H9 (cell line): ENCODE measurements around the gene MAML1. TPM values are rescaled to one million over a fixed set of nuclear protein-coding genes. Genes with fewer than 3 reads are reported as not detected.
A peak's percentile ranks its signal among the peaks of the same experiment; 100 is the strongest.

Source experiments
- DNase-seq: peaks from one replicate; pipeline ENCODE4 v3.0.0-alpha.2; 2017
- H2AFZ ChIP-seq: one replicate; pipeline ENCODE4 v1.6.1; 2013; ENCODE audit warnings: mild to moderate bottlenecking, low read length, control low read depth, moderate library complexity
- H2AK5ac ChIP-seq: 2 replicates; pipeline ENCODE4 v1.6.1; 2013; ENCODE audit warnings: low read length, control low read depth, mixed read lengths; ENCODE audit not compliant: insufficient read length
- H2BK120ac ChIP-seq: one replicate; pipeline ENCODE4 v1.6.1; 2013; ENCODE audit warnings: low read depth, mild to moderate bottlenecking, low read length, control low read depth, inconsistent platforms; ENCODE audit not compliant: poor library complexity, severe bottlenecking
- H2BK12ac ChIP-seq: 2 replicates; pipeline ENCODE4 v1.6.1; 2013; ENCODE audit warnings: low read length, control low read depth, mixed read lengths, low read depth; ENCODE audit not compliant: insufficient read length
- H2BK15ac ChIP-seq: 2 replicates; pipeline ENCODE4 v1.6.1; 2013; ENCODE audit warnings: low read depth, low read length, control low read depth
- H2BK20ac ChIP-seq: one replicate; pipeline ENCODE4 v1.6.1; 2013; ENCODE audit warnings: low read depth, mild to moderate bottlenecking, low read length, control low read depth, inconsistent platforms; ENCODE audit not compliant: poor library complexity, severe bottlenecking
- H2BK5ac ChIP-seq: 2 replicates; pipeline ENCODE4 v1.6.1; 2013; ENCODE audit warnings: low read length, control low read depth, mixed read lengths; ENCODE audit not compliant: insufficient read length
- H3K14ac ChIP-seq: 2 replicates; pipeline ENCODE4 v1.6.1; 2013; ENCODE audit warnings: low read length, control low read depth; ENCODE audit not compliant: insufficient read depth
- H3K18ac ChIP-seq: 2 replicates; pipeline ENCODE4 v1.6.1; 2013; ENCODE audit warnings: low read depth, mild to moderate bottlenecking, mixed read lengths, low read length, control low read depth; ENCODE audit not compliant: insufficient read length
- H3K23ac ChIP-seq: 2 replicates; pipeline ENCODE4 v1.6.1; 2013; ENCODE audit warnings: low read length, control low read depth, mixed read lengths, low read depth; ENCODE audit not compliant: insufficient read length
- H3K23me2 ChIP-seq: 2 replicates; pipeline ENCODE4 v1.6.1; 2013; ENCODE audit warnings: low read depth, mild to moderate bottlenecking, mixed read lengths, low read length, control low read depth; ENCODE audit not compliant: insufficient read length, poor library complexity, severe bottlenecking
- H3K27ac ChIP-seq: 2 replicates; pipeline ENCODE4 v1.5.1; 2013; ENCODE audit warnings: low read length, control low read depth, mixed read lengths, low read depth; ENCODE audit not compliant: insufficient read length
- H3K27me3 ChIP-seq: 2 replicates; pipeline ENCODE4 v1.6.1; 2013; ENCODE audit warnings: low read length, control low read depth, inconsistent platforms; ENCODE audit not compliant: insufficient read depth
- H3K4ac ChIP-seq: 2 replicates; pipeline ENCODE4 v1.6.1; 2013; ENCODE audit warnings: low read depth, mild to moderate bottlenecking, control low read depth, inconsistent platforms, low read length, moderate library complexity
- H3K4me1 ChIP-seq: 2 replicates; pipeline ENCODE4 v1.6.1; 2013; ENCODE audit warnings: low read length, control low read depth, inconsistent platforms; ENCODE audit not compliant: insufficient read depth
- H3K4me2 ChIP-seq: 2 replicates; pipeline ENCODE4 v1.6.1; 2013; ENCODE audit warnings: low read length, control low read depth, mixed read lengths; ENCODE audit not compliant: insufficient read length, insufficient read depth
- H3K56ac ChIP-seq: 2 replicates; pipeline ENCODE4 v1.6.1; 2013; ENCODE audit warnings: low read depth, mild to moderate bottlenecking, mixed read lengths, low read length, control low read depth; ENCODE audit not compliant: insufficient read length
- H3K79me1 ChIP-seq: 2 replicates; pipeline ENCODE4 v1.6.1; 2013; ENCODE audit warnings: low read depth, mild to moderate bottlenecking, moderate library complexity, low read length, control low read depth, inconsistent platforms; ENCODE audit not compliant: insufficient read depth, poor library complexity, severe bottlenecking
- H3K79me2 ChIP-seq: 2 replicates; pipeline ENCODE4 v1.6.1; 2013; ENCODE audit warnings: low read length, control low read depth, inconsistent platforms; ENCODE audit not compliant: insufficient read depth
- H3K9ac ChIP-seq: 2 replicates; pipeline ENCODE4 v1.6.1; 2013; ENCODE audit warnings: low read length, control low read depth, mixed read lengths; ENCODE audit not compliant: insufficient read length; ENCODE audit errors: extremely low read depth
- H3K9me3 ChIP-seq: one replicate; pipeline ENCODE4 v1.6.1; 2013; ENCODE audit warnings: low read depth, low read length, inconsistent platforms; ENCODE audit not compliant: control insufficient read depth
- H3T11ph ChIP-seq: one replicate; pipeline ENCODE4 v1.6.1; 2013; ENCODE audit warnings: mild to moderate bottlenecking, low read length, control low read depth, inconsistent platforms
- H4K20me1 ChIP-seq: one replicate; pipeline ENCODE4 v1.6.1; 2013; ENCODE audit not compliant: control insufficient read depth, insufficient read length, insufficient read depth
- H4K5ac ChIP-seq: 2 replicates; pipeline ENCODE4 v1.6.1; 2013; ENCODE audit warnings: low read depth, mild to moderate bottlenecking, mixed read lengths, low read length, control low read depth; ENCODE audit not compliant: insufficient read length
- H4K8ac ChIP-seq: replicated peaks from 2 replicates; pipeline ENCODE4 v1.6.1; 2013; ENCODE audit warnings: low read length, control low read depth, mixed read lengths, low read depth; ENCODE audit not compliant: insufficient read length
- H4K91ac ChIP-seq: 2 replicates; pipeline ENCODE4 v1.6.1; 2013; ENCODE audit warnings: low read depth, mild to moderate bottlenecking, moderate library complexity, mixed read lengths, low read length, control low read depth; ENCODE audit not compliant: insufficient read length
- H3K27ac Mint-ChIP-seq, 3 experiments: 2 replicates in 2 of 3; 3 replicates in 1 of 3; pipeline ENCODE4 v1.8.0; 2020 to 2021; ENCODE audit warnings: mixed read lengths in 3 of 3, mild to moderate bottlenecking in 1 of 3, moderate library complexity in 1 of 3
- H3K27me3 Mint-ChIP-seq: 2 replicates; pipeline ENCODE4 v1.8.0; 2021; ENCODE audit warnings: low read depth, mild to moderate bottlenecking, moderate library complexity, mixed read lengths
- H3K36me3 Mint-ChIP-seq, 3 experiments: 2 replicates in 2 of 3; 3 replicates in 1 of 3; pipeline ENCODE4 v1.8.0; 2020 to 2021; ENCODE audit warnings: low read depth in 3 of 3, mixed read lengths in 3 of 3; ENCODE audit not compliant: insufficient read depth in 1 of 3
- H3K4me1 Mint-ChIP-seq, 2 experiments: 2 replicates each; pipeline ENCODE4 v1.8.0; 2020; ENCODE audit warnings: mixed read lengths in 2 of 2
- H3K4me3 Mint-ChIP-seq, 2 experiments: 2 replicates in 1 of 2; 3 replicates in 1 of 2; pipeline ENCODE4 v1.8.0; 2020 to 2021; ENCODE audit warnings: mild to moderate bottlenecking in 2 of 2, mixed read lengths in 2 of 2, moderate library complexity in 1 of 2
- H3K9me3 Mint-ChIP-seq, 2 experiments: 2 replicates in 1 of 2; 3 replicates in 1 of 2; pipeline ENCODE4 v1.8.0; 2020; ENCODE audit warnings: mild to moderate bottlenecking in 2 of 2, mixed read lengths in 2 of 2, moderate library complexity in 1 of 2
- CTCF ChIP-seq: fragments of 200-600 bp; sonication (generic); conservative IDR thresholded peaks from 3 replicates; pipeline ENCODE4 v1.8.0; 2021; ENCODE audit warnings: antibody characterized with exemption, mild to moderate bottlenecking
- WGBS: extraction: QIAGEN DNeasy Blood & Tissue Kit; methylation state at CpG from one replicate; pipeline ENCODE4 v1.1.7; 2013; ENCODE audit warnings: missing lambda C conversion rate, low lambda C conversion rate, mixed read lengths; ENCODE audit not compliant: insufficient read length; ENCODE audit errors: extremely low coverage; 5-methylcytosine and 5-hydroxymethylcytosine counted together
- total RNA-seq: library from RNA; stranded (reverse); gene quantifications from 2 replicates; pipeline ENCODE4 v1.2.1, GENCODE V29; 2021

MAML1 gene
- total RNA-seq, 1 experiment from 2014 or later, result 50.8 TPM

- Histone ChIP-seq H3K79me1 (no peaks in the 10 kb centered on the region), H3K18ac (no peak overlapping the region), H3K56ac (no peak overlapping the region), H3K9me3 (no peaks in the 10 kb centered on the region), H2AK5ac (no peak overlapping the region), H2BK120ac (no peak overlapping the region), H3K23me2 (no peaks in the 10 kb centered on the region), H3K14ac (no peak overlapping the region), H4K91ac (no peak overlapping the region), H3K4me2 (no peak overlapping the region), H3K27me3 (no peaks in the 10 kb centered on the region), H3K27ac (no peak overlapping the region), H3K4me1 (no peaks in the 10 kb centered on the region), H2BK20ac (no peak overlapping the region), H3K23ac (no peak overlapping the region), H3K4ac (no peak overlapping the region), H4K20me1 (no peaks in the 10 kb centered on the region), H3K79me2 (no peaks in the 10 kb centered on the region), H2BK15ac (no peak overlapping the region), H3T11ph (no peak overlapping the region), H2BK5ac (no peak overlapping the region), H2AFZ (no peak overlapping the region), H3K9ac (no peak overlapping the region), H4K5ac (no peak overlapping the region), H2BK12ac (no peak overlapping the region), H4K8ac (no peak overlapping the region)
- DNase-seq, result no peak
- Mint-ChIP-seq H3K27me3 (no peaks in the 10 kb centered on the region), H3K9me3 (no peaks in the 10 kb centered on the region), H3K4me3 (no peak overlapping the region), H3K4me1 (peaks cover 2 to 6% of the 10 kb centered on the region in 2 experiments; a peak in 3 of 4 replicates), H3K27ac (peak overlapping the region in 2 of 3 experiments; percentile 15 to 46; a peak in 2 of 7 replicates), H3K36me3 (peaks cover 33 to 87% (median 69%) of the 10 kb centered on the region in 3 experiments; a peak in 6 of 7 replicates)
- no CpG with 5 or more reads among the region's 6 CpGs for WGBS
- TF ChIP-seq CTCF, result no peak
Measured at GRCh38 chr5:179727106-179727505, 5.5 kb upstream of the MAML1 start.
